ENCODE data around the gene ZBTB20. TPM values are rescaled to one million over a fixed set of nuclear protein-coding genes. Genes with fewer than 3 reads are reported as not detected.
"Not testable (repeated sequence)": the region's sequence is repeated elsewhere in the genome, so short reads cannot be mapped to it uniquely, and the experiment has no call there.

ZBTB20 gene
- total RNA-seq, 1 experiment from 2014 or later, result 2.5 TPM

DNA sequence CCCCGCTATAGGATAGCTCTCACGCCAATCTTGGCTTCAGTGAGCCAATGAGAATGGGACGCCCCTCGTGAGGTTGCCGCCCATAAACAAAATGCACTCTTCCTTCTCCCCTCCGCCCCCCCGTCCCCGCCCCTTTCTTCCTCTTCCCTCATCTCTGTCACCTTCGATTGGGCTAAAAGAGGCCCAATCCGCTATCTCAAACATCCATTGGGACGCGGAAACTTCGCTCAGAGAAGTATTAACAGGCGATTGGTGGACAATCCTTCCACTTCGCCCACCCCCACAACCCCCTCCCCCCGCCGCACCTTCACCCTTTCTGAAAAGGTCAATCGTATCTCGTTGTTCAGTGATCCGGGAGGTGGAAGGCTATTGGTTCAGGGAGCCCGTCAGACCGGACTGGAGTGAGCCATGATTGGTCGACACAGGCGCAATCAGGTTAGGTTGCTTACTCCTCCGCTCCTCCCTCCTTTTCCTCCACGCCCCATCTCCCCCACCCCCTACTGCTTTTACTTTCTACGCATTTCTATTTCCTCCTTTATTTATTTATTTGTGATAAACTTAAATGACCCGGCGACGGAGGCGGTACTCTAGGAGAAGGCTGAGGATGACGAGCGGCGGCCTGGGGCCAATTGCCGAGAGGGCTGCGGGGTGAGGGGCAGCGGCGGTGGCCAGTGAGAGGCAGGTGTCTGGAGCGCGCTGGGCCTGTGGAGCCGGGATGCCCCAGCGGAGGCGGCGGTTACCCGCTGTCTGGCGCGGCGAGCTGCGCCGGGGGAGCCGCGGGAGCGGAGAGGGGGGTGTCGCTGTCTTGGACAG lies 447 bp upstream of the ZBTB20 start:
- DNase-seq (ENCODE audit: low read depth), result peak; percentile 99

DNA sequence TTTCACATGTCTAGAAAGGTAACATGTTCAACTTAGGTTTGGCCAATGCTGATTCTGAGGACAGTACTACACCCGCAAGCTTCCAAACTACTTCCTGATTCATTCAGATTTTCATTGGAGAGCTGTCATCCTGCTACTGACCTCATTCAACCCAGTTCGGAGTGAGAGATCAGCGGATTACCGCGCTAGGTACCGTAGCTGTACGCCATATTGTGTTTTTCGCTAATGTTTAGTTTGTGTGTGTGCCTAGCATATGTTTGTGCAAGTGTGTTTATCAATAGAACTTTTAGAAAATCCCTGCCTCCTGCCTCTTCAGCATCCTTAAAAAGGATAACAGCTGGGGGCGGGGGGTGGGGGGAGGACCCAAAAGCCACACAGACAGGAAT lies 1.1 kb downstream of the ZBTB20 start:
- peak; percentile 79 for DNase-seq (ENCODE audit: low read depth)

DNA sequence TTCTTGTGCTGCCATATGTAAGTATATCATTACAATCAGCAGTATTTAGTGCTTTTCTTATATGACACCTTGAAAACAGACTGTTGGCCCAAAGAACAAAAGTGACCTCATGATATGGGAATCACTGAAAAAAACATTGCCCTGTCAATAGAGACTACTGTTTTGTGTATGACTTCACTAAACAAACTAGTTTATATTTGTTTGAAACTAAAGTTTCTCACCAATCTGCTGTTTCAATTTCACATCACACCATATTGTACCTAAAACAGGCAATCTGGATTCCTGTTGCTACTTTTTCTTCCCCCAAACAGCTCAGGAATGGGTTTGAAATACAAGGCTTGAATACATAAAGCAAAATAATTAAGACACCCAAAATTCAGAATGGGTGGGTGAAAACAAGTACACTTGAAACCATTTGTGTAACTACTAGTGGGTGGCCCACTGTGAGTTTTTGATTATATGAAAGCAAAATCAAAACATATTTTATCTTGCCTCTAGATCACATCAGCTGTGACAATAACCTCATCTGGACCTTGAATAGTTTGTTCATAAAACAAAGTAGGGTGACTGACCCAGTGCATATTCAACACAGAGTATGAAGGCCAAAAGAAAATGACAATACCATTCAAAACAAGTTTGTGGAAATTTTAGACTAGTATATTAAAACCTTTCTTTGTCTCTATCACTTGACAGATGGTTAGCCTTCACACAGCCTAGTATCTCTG lies 5.9 kb downstream of the ZBTB20 start:
- DNase-seq (ENCODE audit: low read depth), result no peak

DNA sequence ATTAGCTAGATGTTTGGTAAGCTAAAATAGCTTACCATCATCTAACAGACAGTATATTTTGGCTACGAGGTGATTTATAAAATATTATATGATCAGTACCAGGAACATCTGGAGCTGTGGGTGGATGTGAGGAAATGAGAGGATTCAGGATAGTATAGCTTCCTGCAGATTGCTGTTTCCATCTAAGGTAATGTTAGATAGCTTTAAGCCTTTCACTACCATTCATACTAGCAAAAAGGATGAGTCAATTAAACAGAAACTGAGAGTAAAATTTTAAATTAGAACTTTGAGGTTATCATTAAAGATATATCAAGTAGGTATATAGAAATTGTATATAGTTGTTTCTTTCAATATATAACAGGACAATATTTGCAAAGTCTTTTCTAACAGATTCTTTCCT lies 8.0 kb downstream of the ZBTB20 start:
- DNase-seq (ENCODE audit: low read depth), result no peak

DNA sequence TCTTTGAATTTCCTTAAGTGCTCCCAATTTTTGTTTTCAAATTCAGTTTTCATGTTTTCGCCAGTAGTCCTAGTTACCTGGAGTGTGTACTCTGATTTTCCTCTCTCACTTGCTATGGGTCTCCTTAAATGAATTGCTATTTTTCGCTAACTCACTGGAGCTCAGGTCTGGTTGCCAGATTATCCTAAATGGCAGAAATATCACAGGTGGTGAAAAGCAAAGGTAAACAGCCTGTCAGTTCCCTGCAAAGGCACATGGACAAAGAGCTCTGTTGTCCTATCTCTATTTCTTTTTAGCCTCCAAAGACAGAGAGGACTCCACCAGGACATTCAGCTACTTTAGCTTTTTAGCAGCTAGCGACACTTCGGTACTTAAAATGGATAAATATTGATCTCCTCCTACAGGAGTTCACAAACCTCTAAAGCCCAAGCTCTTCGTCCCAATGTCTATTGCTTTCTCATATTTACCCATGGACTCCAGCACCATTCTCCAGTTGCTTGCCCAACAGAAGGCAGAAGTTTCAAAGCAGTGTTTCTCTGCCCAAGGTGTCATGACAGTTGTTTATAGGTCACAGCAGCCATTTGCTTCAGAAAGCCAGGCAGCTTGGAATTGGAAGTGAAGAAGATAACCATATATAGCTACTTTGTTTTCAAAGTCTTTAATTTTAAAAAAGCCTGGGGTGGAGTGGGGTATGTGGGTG lies 12.3 kb downstream of the ZBTB20 start:
- DNase-seq (ENCODE audit: low read depth), result no peak

DNA sequence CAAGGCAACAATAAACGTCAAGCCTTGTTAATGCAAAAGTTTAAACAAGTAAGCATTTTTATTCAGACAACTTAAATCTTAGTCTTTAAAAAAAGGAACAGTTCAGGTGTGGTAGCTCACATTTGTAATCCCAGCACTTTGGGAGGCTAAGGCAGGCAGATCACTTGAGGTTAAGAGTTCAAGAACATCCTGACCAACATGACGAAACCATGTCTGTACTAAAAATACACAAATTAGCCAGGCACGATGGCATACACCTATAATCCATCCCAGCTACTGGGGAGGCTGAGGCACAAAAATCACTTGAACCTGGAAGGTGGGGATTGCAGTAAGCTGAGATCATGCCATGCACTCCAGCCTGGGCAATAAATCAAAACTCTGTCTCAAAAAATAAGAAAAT lies 19.9 kb downstream of the ZBTB20 start:
- no peak for DNase-seq (ENCODE audit: low read depth)

DNA sequence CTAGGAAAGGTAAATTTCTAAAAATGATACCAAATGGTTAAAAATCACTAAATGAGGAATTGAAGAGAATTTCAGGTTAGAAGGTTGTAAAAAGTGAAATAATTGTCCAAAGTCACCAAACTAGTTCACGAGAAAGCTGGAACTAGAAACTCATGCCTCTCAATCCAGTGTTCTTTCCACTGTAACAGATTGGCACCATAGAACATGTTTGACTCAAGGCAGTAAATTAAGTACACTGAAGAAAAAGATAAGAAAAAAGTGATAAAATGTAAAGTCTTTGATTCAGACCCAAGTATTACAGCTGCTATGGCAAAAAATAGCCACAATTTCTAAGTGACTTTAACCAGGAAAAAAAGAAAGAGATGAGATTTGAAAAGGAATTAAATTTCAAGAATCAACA lies 26.5 kb downstream of the ZBTB20 start:
- no peak for DNase-seq (ENCODE audit: low read depth)

DNA sequence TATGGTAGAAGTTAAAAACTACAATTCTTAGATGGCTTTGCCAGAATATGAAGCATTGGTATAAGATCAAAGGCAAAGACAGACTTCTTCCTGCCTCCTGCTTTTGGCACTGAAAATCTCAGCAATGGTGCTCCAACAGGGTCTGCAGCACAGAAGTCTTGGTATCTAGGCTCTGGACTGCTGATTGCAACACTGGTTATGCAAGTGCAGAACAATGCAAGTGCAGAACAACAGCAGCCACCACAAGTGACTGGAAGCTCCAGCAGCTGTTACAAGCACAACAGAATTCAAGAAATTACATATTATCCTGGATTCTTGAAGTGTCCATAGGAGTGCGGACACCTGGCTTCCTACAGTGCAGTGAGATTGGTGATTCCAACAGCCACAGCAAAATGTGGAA lies 33.7 kb downstream of the ZBTB20 start:
- no peak for DNase-seq (ENCODE audit: low read depth)

DNA sequence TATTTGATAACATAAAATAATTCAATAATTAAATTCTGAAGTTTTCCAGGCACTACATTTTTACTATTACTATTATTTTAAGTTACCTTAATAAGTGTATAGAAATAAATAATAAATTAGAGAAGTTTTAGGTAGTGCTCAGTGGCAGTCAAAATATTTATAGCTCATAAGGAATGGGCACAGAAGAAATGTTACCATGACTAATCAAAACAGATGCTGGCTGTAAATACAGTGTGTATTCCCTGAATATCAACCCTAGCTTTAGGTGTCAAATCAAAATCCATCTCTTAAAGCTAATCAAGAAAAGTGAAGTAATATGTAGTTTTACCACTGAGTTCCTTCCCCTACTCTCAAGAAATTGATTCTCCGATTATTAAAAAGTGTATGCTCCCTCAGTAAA lies 35.5 kb downstream of the ZBTB20 start:
- DNase-seq (ENCODE audit: low read depth), result no peak

DNA sequence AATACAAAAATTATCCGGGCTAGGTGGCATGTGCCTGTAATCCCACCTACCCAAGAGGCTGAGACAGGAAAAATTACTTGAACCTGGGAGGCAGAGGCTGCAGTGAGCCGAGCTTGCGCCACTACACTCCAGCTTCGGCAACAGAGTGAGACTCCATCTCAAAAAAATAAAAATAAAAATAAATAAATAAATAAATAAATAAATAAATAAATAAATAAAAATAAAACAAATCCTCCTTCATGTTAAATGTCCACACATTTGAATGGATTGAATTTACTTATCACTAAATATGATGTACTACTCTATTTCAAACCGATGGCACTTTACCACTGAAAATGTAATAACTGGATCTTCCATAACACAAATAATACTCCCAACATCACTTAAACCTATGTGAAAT lies 36.3 kb downstream of the ZBTB20 start:
- no peak for DNase-seq (ENCODE audit: low read depth)

DNA sequence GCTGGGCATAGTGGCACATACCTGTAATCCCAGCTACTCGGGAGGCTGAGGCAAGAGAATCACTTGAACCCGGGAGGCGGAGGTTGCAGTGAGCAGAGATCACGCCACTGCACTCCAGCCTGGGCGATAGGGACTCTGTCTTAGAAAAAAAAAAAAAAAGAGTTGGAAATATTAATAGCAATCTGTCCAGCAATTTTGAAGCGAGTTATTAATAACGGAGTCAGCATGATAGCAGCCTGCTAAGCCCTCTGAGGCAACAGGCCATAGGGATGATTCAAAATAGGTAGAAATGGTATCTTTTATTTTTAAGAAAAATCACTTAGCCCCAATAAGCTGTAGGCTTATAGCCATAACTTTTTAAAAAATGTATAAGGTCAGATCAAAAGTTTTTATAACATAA lies 37.0 kb downstream of the ZBTB20 start:
- not testable (repeated sequence) for DNase-seq (ENCODE audit: low read depth)

DNA sequence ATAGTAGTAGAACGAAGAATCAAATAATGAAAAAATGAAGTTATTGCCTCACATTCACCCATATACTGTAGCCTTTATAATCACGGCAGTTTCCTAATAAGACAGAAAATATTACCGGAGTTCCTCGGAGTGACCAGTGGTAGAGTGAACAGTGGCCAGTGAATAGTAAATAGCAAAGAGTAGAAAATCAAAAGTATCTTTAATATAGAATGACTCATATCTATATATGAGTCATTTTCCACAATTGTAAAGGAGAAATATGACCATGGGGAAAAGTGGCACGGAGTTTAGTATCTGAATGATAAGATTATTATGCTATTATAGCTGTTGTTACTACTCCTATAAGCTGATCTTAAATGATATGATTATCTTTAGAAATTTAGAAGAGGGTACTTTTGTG lies 38.5 kb downstream of the ZBTB20 start:
- DNase-seq (ENCODE audit: low read depth), result no peak

DNA sequence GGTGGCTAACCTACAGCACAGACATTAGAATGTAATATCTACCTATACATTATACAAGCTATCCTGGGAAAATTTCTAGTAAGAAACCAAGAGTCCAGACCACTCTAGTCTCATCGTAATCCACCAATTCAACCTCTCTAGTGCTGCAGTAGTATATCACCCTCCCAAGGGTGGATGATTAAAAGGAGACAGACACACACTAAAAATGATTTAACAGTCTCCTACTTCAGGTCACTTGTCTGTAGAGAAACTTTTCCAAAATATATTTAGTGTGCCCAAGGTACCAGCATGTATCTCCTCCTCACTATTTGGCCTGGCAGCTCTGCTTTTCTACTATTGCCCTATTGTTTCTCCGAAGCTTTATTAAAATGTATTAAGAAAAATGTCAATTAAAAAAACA lies 45.0 kb downstream of the ZBTB20 start:
- DNase-seq (ENCODE audit: low read depth), result no peak

DNA sequence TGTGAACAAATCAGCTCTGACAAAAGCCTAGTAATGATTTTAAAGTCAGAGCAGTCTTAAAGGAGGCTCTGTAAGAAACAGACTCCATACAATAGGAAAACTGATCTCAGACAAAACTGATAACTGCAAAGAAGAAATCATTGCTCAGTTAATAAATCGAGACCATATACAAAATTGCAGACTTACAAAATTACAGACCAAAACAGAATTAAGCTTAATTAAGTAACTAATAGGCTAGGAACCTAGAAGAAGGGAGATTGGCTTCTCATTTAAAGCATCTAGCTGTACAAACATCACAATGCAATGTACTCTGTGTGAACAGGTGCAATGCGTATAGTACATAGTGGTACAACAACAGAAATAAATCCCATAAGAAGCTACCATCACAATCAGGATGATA lies 46.3 kb downstream of the ZBTB20 start:
- no peak for DNase-seq (ENCODE audit: low read depth)

DNA sequence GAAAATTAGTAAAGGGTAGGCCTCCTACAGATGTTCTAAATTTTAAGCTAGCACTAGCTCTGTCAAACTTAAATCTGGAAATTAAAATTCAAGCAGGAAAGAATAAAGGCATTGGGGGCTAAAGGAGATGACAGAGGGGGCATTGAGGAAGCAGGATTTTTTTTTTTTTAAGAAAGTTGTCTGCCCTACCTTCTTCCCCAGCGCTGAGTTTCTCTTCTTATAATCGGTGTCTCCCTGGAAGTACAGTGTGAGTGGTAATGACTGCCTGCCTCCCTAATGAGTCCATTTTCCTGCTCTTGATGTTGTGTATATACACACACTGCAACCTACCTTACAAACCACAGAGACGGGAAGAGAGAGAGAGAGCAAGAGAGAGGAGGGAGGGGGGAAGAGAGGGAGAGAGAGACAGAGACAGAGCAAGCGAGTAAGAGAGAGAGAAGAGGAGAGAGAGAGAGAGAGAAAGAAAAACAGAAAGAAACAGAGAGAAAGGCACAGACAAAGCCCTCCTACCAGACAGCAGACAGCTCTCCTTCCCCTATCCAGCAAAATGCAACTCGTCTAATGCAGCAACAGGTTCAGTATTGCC lies 47.0 kb downstream of the ZBTB20 start:
- DNase-seq (ENCODE audit: low read depth), result peak; percentile 24

DNA sequence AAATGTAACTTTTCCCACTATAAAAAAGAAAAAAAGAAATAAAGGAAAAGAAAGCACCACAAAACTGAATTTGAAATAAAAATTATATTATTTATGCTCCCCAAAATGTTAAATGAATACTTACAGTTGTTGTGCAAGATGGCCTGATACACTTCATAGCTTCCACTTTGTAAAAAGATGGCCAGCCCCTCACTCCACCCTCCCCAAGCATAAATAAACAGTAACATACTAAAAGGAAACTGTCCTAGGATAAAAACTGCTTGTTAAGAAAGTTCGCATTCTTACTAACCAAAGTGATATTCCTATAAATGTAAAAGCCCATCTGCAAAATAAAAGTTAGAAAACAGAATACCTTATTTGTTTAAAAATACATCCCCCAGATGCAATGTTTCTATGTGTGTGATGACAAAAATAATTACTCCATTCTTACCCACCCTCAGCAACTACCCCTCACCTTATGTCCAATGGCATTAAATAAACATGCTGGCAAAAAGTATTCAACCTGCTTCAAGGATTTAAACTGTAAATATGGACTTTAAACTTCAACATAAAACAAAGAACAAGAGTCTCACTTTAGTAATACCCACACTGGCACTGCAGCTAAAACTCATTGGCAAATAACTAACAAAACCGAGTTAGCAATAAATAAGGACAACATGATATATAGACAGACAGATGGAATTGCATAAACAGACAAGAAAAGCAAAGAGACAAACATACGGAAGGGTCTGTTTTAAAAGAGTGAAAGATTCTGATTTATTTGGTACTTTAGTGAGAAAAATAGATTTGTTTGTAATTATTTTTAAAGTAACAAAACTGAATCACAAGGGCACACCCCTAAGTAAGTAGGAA lies 47.7 kb downstream of the ZBTB20 start:
- no peak for DNase-seq (ENCODE audit: low read depth)

DNA sequence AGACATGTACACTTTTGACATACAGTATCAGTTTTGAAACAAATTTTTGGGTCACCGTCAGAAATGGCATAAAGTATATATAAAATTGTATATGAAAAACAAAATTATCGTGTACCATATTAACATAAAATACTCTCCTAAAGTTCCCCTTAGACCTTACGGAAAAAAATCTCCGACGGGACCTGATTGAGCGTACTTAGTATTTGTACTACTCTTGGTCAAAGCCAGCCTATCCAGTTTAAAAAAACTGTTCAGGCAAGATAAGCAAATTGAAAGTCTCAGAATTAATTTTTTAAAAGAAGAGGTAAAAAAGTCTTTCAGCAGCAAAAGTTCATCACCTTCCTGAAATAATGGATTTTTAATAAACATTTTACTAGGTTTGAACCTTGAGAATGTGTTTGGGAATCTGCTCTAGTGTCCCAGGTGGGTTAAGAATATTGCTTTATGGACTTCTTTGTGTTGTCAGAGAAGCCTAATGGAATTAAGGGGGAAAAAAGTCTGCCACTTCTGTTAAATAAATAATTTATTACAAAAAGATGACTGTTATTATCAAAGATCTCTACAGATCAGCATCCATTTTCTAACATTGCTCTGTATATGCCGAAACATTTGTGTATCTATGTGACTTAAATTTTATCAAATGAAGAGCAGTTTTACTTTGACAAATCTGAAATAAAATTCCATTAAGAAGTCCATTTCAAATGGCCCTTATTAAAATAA lies 48.6 kb downstream of the ZBTB20 start:
- no peak for DNase-seq (ENCODE audit: low read depth)

DNA sequence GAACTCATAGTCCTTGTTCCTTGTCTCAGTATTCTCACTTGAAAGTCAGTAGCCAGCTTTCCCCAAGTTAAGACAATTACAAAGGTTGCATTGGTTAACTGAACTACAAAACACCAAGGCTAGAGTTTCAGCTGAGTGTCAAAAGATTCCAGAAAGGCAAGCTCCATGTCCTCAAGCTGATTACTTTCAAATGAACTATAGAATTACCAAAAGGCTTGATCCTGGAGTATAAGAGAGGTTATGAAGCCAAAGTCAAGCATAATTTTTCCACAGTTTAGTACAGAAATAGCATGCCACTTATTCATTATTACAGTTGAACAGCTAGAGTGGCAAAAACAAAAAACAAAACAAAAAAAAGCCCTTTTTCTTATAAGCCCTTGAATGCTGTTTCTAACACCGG lies 51.9 kb downstream of the ZBTB20 start:
- no peak for DNase-seq (ENCODE audit: low read depth)

DNA sequence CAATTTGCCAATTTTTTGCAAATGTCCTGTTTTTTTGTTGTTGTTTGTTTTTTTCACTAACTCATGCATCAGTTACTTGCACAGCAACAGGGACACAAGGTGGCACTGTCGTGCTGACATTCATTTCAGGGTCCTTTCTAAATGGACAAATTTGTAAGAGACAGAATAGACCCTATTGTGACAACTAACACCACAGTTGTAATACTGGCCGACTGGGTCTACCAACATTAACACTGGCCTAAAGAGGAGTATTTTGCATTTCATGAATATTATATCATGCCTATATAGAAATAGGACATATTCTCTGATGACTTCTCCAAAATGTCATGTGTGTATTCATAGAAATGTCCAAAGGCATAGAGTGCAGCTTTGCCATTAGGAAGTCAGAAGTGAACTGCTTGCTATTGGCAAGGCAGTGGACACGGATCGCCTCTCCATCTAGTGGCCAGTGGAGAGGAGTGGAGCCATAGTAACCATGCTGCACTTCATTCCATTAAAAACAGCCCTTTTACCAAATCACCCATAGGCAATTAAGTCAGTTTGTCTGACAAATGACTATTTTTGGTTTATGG lies 54.8 kb downstream of the ZBTB20 start:
- DNase-seq (ENCODE audit: low read depth), result peak; percentile 49

DNA sequence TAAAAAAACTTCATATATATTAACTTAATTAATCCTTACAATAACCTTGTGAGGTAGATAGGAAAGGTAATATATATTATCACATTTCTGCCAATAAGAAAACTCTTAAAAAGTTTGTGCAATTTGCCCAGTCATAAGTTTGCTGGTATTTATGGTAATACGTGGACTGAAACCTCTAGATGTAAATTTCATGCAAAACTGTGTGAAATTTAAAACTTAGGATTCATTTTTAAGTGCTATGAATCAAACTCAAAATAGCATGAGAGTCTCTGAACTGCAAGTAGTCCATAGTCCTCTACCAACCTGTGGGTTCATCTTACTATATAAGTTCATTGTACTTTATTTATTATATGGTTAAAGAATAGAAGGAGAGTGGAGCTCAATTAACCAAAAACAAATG lies 56.4 kb downstream of the ZBTB20 start:
- no peak for DNase-seq (ENCODE audit: low read depth)

Measured in Daoy (cell line).